ENCODE measurements around the gene ZCCHC14.
"Not testable (repeated sequence)": the region's sequence is repeated elsewhere in the genome, so short reads cannot be mapped to it uniquely, and the experiment has no call there.

Gene ZCCHC14

GRCh38 chr16:87404764-87405625 is 87.8 kb downstream of the ZCCHC14 start:
- DNase-seq: no peak

- DNase-seq: no peak
These were observed 97.5 kb downstream of the ZCCHC14 start for GRCh38 chr16:87395181-87395842.

- no peak for DNase-seq
These were observed 99.2 kb downstream of the ZCCHC14 start for GRCh38 chr16:87393680-87394055.

GRCh38 chr16:87392821-87393679 is 99.8 kb downstream of the ZCCHC14 start:
- DNase-seq: peak; percentile 21 to 34

GRCh38 chr16:87391950-87392820 is 100.6 kb downstream of the ZCCHC14 start, which contains the start of gene MAP1LC3B:
TSS of gene MAP1LC3B (plus strand) at chr16:87392336. CDS start at chr16:87392428, 92 bp downstream.
- DNase-seq: peak; percentile 97 to 99

GRCh38 chr16:87391324-87391949 is 101.4 kb downstream of the ZCCHC14 start:
- DNase-seq: peak in 1 of 2 donors; percentile 18

GRCh38 chr16:87390641-87391323 is 102.0 kb downstream of the ZCCHC14 start:
- DNase-seq: no peak

- DNase-seq: not testable (repeated sequence)
These were observed 102.9 kb downstream of the ZCCHC14 start for GRCh38 chr16:87389914-87390313.

- DNase-seq: no peak
These were observed 103.6 kb downstream of the ZCCHC14 start for GRCh38 chr16:87389245-87389644.

- no peak for DNase-seq
These were observed 104.0 kb downstream of the ZCCHC14 start for GRCh38 chr16:87388818-87389134.

GRCh38 chr16:87387942-87388817 is 104.6 kb downstream of the ZCCHC14 start:
- DNase-seq: peak; percentile 68 to 75

GRCh38 chr16:87384875-87385167 is 108.0 kb downstream of the ZCCHC14 start:
- not testable (repeated sequence) for DNase-seq

GRCh38 chr16:87384162-87384874 is 108.5 kb downstream of the ZCCHC14 start:
- peak in 1 of 2 donors; percentile 41 for DNase-seq

- peak; percentile 91 to 97 for DNase-seq
These were observed 109.2 kb downstream of the ZCCHC14 start, which contains the start of gene FBXO31 for GRCh38 chr16:87383505-87384161. TSS of gene FBXO31 (minus strand) at chr16:87383776. CDS start at chr16:87383744, 32 bp downstream.

- DNase-seq: no peak
These were observed 110.6 kb downstream of the ZCCHC14 start for GRCh38 chr16:87382023-87382785.

GRCh38 chr16:87380881-87381280 is 111.9 kb downstream of the ZCCHC14 start:
- DNase-seq: no peak

- no peak for DNase-seq
These were observed 112.4 kb downstream of the ZCCHC14 start for GRCh38 chr16:87380403-87380802.

- DNase-seq: not testable (repeated sequence)
These were observed 113.5 kb downstream of the ZCCHC14 start for GRCh38 chr16:87379312-87379752.
